IMR-90 (cell line): ENCODE results near the gene SEPHS2. TPM values are rescaled to one million over a fixed set of nuclear protein-coding genes. Genes with fewer than 3 reads are reported as not detected.

Source experiments
- ATAC-seq: fragments of 200-7000 bp; cut with Tn5 transposase; 2 replicates; pipeline ENCODE4 v1.9.1; 2020; ENCODE audit warnings: low read depth, mild to moderate bottlenecking, moderate library complexity
- BruUV-seq: library from RNA; stranded (reverse); fragments of 400-500 nt; replicated peaks from 2 replicates; lab custom pipeline; 2021; lab: Mats Ljungman, UMichigan
- CTCF ChIA-PET: fragments of 300-600 bp; formaldehyde crosslinking; extraction: SDS; loops from one replicate; lab custom pipeline; 2021; ENCODE audit warnings: antibody characterized with exemption; lab: Yijun Ruan, JAX
- POLR2A ChIA-PET: fragments of 300-600 bp; sonication (Branson Sonifier 250); formaldehyde crosslinking; loops from one replicate; lab custom pipeline; 2022; ENCODE audit warnings: antibody characterized with exemption; ENCODE audit not compliant: unreplicated experiment; lab: Charles Lee
- DNase-seq: peaks from one replicate; pipeline ENCODE4 v3.0.0; 2013
- H2AFZ ChIP-seq: replicated peaks from 2 replicates; pipeline ENCODE3; 2013; ENCODE audit warnings: low read length, mild to moderate bottlenecking; ENCODE audit not compliant: poor library complexity
- H2AK5ac ChIP-seq: 2 replicates; pipeline ENCODE4 v1.6.1; 2013; ENCODE audit warnings: low read depth, low read length, inconsistent platforms
- H2AK9ac ChIP-seq: replicated peaks from 2 replicates; pipeline ENCODE3; 2013; ENCODE audit warnings: mild to moderate bottlenecking, low read depth, low read length, moderate library complexity; ENCODE audit not compliant: poor library complexity
- H2BK120ac ChIP-seq: 2 replicates; pipeline ENCODE4 v1.6.1; 2013; ENCODE audit warnings: low read depth, low read length, inconsistent platforms
- H2BK15ac ChIP-seq: 3 replicates; pipeline ENCODE4 v1.6.1; 2013; ENCODE audit warnings: low read depth, low read length, inconsistent platforms
- H2BK20ac ChIP-seq: 2 replicates; pipeline ENCODE4 v1.6.1; 2013; ENCODE audit warnings: low read depth, mild to moderate bottlenecking, inconsistent platforms, low read length, moderate library complexity
- H2BK5ac ChIP-seq: 2 replicates; pipeline ENCODE4 v1.6.1; 2013; ENCODE audit warnings: mild to moderate bottlenecking, low read depth, low read length, inconsistent platforms; ENCODE audit not compliant: poor library complexity, severe bottlenecking
- H3K14ac ChIP-seq: replicated peaks from 2 replicates; pipeline ENCODE4 v1.6.1; 2013; ENCODE audit warnings: low read depth, low read length, inconsistent platforms
- H3K18ac ChIP-seq: 2 replicates; pipeline ENCODE4 v1.6.1; 2013; ENCODE audit warnings: low read depth, low read length, control low read depth
- H3K23ac ChIP-seq: 2 replicates; pipeline ENCODE4 v1.6.1; 2013; ENCODE audit warnings: low read depth, low read length, inconsistent platforms
- H3K27ac ChIP-seq: 2 replicates; pipeline ENCODE4 v1.5.1; 2013; ENCODE audit warnings: mild to moderate bottlenecking, control low read depth, low read length; ENCODE audit not compliant: insufficient read depth
- H3K27me3 ChIP-seq: 2 replicates; pipeline ENCODE4 v1.6.1; 2013; ENCODE audit warnings: low read length; ENCODE audit not compliant: control insufficient read depth, insufficient read depth
- H3K36me3 ChIP-seq: 2 replicates; pipeline ENCODE4 v1.6.1; 2013; ENCODE audit warnings: low read length, mixed read lengths; ENCODE audit not compliant: control insufficient read depth, insufficient read depth
- H3K4ac ChIP-seq: 2 replicates; pipeline ENCODE4 v1.6.1; 2013; ENCODE audit warnings: low read depth, low read length, inconsistent platforms
- H3K4me1 ChIP-seq: 2 replicates; pipeline ENCODE4 v1.6.1; 2013; ENCODE audit warnings: low read length, mixed read lengths; ENCODE audit not compliant: control insufficient read depth, insufficient read depth
- H3K4me2 ChIP-seq: 2 replicates; pipeline ENCODE4 v1.6.1; 2013; ENCODE audit warnings: low read depth, mild to moderate bottlenecking, control low read depth, low read length, moderate library complexity
- H3K4me3 ChIP-seq: 2 replicates; pipeline ENCODE4 v1.5.1; 2013; ENCODE audit warnings: low read depth, mild to moderate bottlenecking, control low read depth, low read length, moderate library complexity; ENCODE audit not compliant: insufficient read depth
- H3K56ac ChIP-seq: 2 replicates; pipeline ENCODE4 v1.6.1; 2013; ENCODE audit warnings: low read length, inconsistent platforms; ENCODE audit not compliant: insufficient read depth; ENCODE audit errors: extremely low read depth
- H3K79me1 ChIP-seq, 2 experiments: 2 replicates each; pipeline ENCODE4 v1.6.1; 2013; ENCODE audit warnings: low read length in 2 of 2, inconsistent platforms in 1 of 2, low read depth in 1 of 2
- H3K9ac ChIP-seq: 2 replicates; pipeline ENCODE4 v1.6.1; 2013; ENCODE audit warnings: low read depth, low read length, control low read depth
- H3K9me1 ChIP-seq: 2 replicates; pipeline ENCODE4 v1.6.1; 2013; ENCODE audit warnings: low read length, inconsistent platforms; ENCODE audit not compliant: insufficient read depth
- H3K9me3 ChIP-seq: 2 replicates; pipeline ENCODE4 v1.6.1; 2013; ENCODE audit warnings: low read length; ENCODE audit not compliant: control insufficient read depth, insufficient read depth
- H4K20me1 ChIP-seq: 2 replicates; pipeline ENCODE4 v1.6.1; 2013; ENCODE audit warnings: low read length, inconsistent platforms; ENCODE audit not compliant: insufficient read depth
- H4K5ac ChIP-seq: 2 replicates; pipeline ENCODE4 v1.6.1; 2013; ENCODE audit warnings: mild to moderate bottlenecking, low read depth, low read length, control low read depth
- H4K8ac ChIP-seq, 2 experiments: 2 replicates each; pipeline ENCODE4 v1.6.1; 2013; ENCODE audit warnings: low read depth in 2 of 2, low read length in 2 of 2, control low read depth in 1 of 2, inconsistent platforms in 1 of 2
- H4K91ac ChIP-seq: 2 replicates; pipeline ENCODE4 v1.6.1; 2013; ENCODE audit warnings: low read depth, low read length, inconsistent platforms; ENCODE audit not compliant: insufficient read depth
- BHLHE40 ChIP-seq: fragments of 150-350 bp; IDR thresholded peaks from 2 replicates; pipeline ENCODE4 v1.6.1; 2016; ENCODE audit warnings: mild to moderate bottlenecking, low read depth, low read length
- ELK1 ChIP-seq: fragments of 150-350 bp; IDR thresholded peaks from 2 replicates; pipeline ENCODE4 v1.6.1; 2016; ENCODE audit warnings: low read depth, mild to moderate bottlenecking, low read length, moderate library complexity, borderline replicate concordance
- MAZ ChIP-seq: IDR thresholded peaks from 2 replicates; pipeline ENCODE4 v1.6.1; 2012; ENCODE audit warnings: low read depth, mild to moderate bottlenecking, low read length, improper control_type of control experiment, moderate library complexity, borderline replicate concordance
- NFE2L2 ChIP-seq: fragments of 150-350 bp; IDR thresholded peaks from 2 replicates; pipeline ENCODE4 v1.6.1; 2016; ENCODE audit warnings: low read depth, mild to moderate bottlenecking, low read length
- POLR2A ChIP-seq: IDR thresholded peaks from 2 replicates; pipeline ENCODE4 v1.6.1; 2012; ENCODE audit warnings: mild to moderate bottlenecking, low read depth, low read length
- RCOR1 ChIP-seq: IDR thresholded peaks from 2 replicates; pipeline ENCODE4 v1.6.1; 2012; ENCODE audit warnings: mild to moderate bottlenecking, low read length, improper control_type of control experiment; ENCODE audit not compliant: insufficient replicate concordance
- RFX5 ChIP-seq: IDR thresholded peaks from 2 replicates; pipeline ENCODE4 v1.8.0; 2012; ENCODE audit warnings: low read depth, mild to moderate bottlenecking, low read length, moderate library complexity
- SMC3 ChIP-seq: fragments of 150-350 bp; IDR thresholded peaks from 2 replicates; pipeline ENCODE4 v1.6.1; 2016; ENCODE audit warnings: low read depth, mild to moderate bottlenecking, antibody characterized with exemption, low read length, moderate library complexity
- WGBS, 2 experiments: methylation state at CpG; one replicate each; pipeline versions ENCODE4 v1.1.5 to v1.1.7; 2013; ENCODE audit warnings: missing lambda C conversion rate in 2 of 2; ENCODE audit not compliant: insufficient read length in 1 of 2; ENCODE audit errors: extremely low coverage in 2 of 2; 5-methylcytosine and 5-hydroxymethylcytosine counted together
- dilution Hi-C: fragments of 300-500 bp; cut with HindIII; formaldehyde crosslinking; loops from one replicate; pipeline ENCODE4 v1.14.3; 2018; ENCODE audit warnings: low sequenced_read_pairs; ENCODE audit not compliant: unreplicated experiment
- in situ Hi-C: fragments of 300-500 bp; cut with MboI; formaldehyde crosslinking; loops from 3 replicates; pipeline ENCODE4 v1.14.3; 2019; ENCODE audit warnings: low sequenced_read_pairs, inconsistent platforms, mixed read lengths
- intact Hi-C: fragments of 100-400 bp; cut with micrococcal nuclease; formaldehyde crosslinking; loops from 2 replicates; pipeline ENCODE4 v1.10.0; 2022
- polyA plus RNA-seq, 3 experiments: library from polyadenylated mRNA; depleted of rRNA; stranded (reverse); fragments of >200 nt; gene quantifications; 2 replicates each; pipeline ENCODE4 v1.2.3, GENCODE V29; 2012; ENCODE audit warnings: low replicate concordance in 1 of 3
- total RNA-seq: library from RNA; depleted of rRNA; stranded (reverse); fragments of >200 nt; gene quantifications from 2 replicates; pipeline ENCODE4 v1.2.3, GENCODE V29; 2012

The SEPHS2 gene
- total and polyA plus RNA-seq, 2 of the 4 experiments (the other 2 are of a cell fraction): 10.4 to 31.4 TPM

DNA sequence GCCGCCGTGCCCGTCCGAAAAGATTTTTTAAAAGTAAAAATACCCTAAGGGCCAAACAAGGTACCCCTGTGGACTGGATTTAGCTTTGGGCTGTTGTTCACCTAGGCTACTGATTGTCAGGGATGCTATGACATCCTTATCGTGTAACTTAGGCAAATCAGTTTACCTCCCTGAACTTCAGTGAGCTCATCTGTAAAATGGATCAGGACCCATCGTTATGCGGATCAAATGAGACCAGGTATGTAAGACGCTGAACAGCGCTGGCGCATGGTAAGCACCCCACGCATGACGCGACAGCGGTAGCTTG lies 38.9 kb downstream of the SEPHS2 start:
- H4K20me1 ChIP-seq: peaks cover 10% of the 10 kb centered on the region; the same call in 1 of the 2 replicates
- ChIA-PET CTCF (no interaction called here), POLR2A (interaction anchor here (1.0 to 1.1 kb wide), 2 partner anchors 11 kb away, joined by 3 to 7 read pairs; partner anchors contain the start of gene ZNF48)
- peak overlapping the region; percentile 97 for H3K14ac ChIP-seq
- peak overlapping the region; percentile 84 to 96 for H4K8ac ChIP-seq
- H3K4me1 ChIP-seq: peaks cover 11% of the 10 kb centered on the region
- peak overlapping the region; percentile 74 for H2BK120ac ChIP-seq
- H3K56ac ChIP-seq: peak overlapping the region; percentile 77; the same call in 1 of the 2 replicates
- H3K27me3 ChIP-seq: no peaks in the 10 kb centered on the region
- peak overlapping the region; percentile 48 for H3K23ac ChIP-seq
- H2BK15ac ChIP-seq: peak overlapping the region; percentile 33; the same call in 2 of the 3 replicates
- H2BK5ac ChIP-seq: peak overlapping the region; percentile 82
- peak overlapping the region; percentile 71 for H3K4me3 ChIP-seq
- peak overlapping the region; percentile 95 for H3K4ac ChIP-seq
- H3K4me2 ChIP-seq: peak overlapping the region; percentile 93
- peak overlapping the region; percentile 32; the same call in 1 of the 2 replicates for H2BK20ac ChIP-seq
- no TSS peak for BruUV-seq
- H2AK9ac ChIP-seq: peak overlapping the region; percentile 89
- peak overlapping the region; percentile 90 for H2AK5ac ChIP-seq
- peak overlapping the region; percentile 72 for H4K5ac ChIP-seq
- TF ChIP-seq NFE2L2: no peak
- TF ChIP-seq BHLHE40: no peak
- TF ChIP-seq POLR2A: no peak
- no peak for TF ChIP-seq ELK1
- TF ChIP-seq MAZ: no peak
- no peak for TF ChIP-seq RCOR1
- no peak for TF ChIP-seq SMC3
- TF ChIP-seq RFX5: no peak
- in situ Hi-C loops: loop anchor here (10.0 to 25.0 kb wide), 2 partner anchors 219 to 332 kb away; partner anchors contain the start of genes BOLA2B, CORO1A, PPP4C and SLX1A
- H3K79me1 ChIP-seq: peaks cover 15 to 38% of the 10 kb centered on the region in 2 experiments
- H2AFZ ChIP-seq: peak overlapping the region; percentile 97
- H3K27ac ChIP-seq: peak overlapping the region; percentile 84
- peak overlapping the region; percentile 87 for H3K9ac ChIP-seq
- intact Hi-C loops: loop anchor here (10.0 kb wide), 1 partner anchor 312 kb away; the partner anchor contains the start of genes TBX6 and YPEL3
- peak overlapping the region; percentile 59; the same call in 1 of the 2 replicates for H4K91ac ChIP-seq
- H3K9me3 ChIP-seq: no peaks in the 10 kb centered on the region
- 20% methylated on average over 9 of the region's 14 CpGs; no CpG with 5 or more reads in 1 of the 2 experiments for WGBS, 2 experiments
- dilution Hi-C loops: no loop called here
- ATAC-seq: no peak
- peaks cover 11% of the 10 kb centered on the region for H3K9me1 ChIP-seq
- no peak for DNase-seq
- H3K36me3 ChIP-seq: peaks cover 9% of the 10 kb centered on the region
- peak overlapping the region; percentile 39; the same call in 1 of the 2 replicates for H3K18ac ChIP-seq
